Epithelial cell of proximal tubule (primary cell): Measurements from ENCODE around the gene TMPRSS3. TPM values are rescaled to one million over a fixed set of nuclear protein-coding genes. Genes with fewer than 3 reads are reported as not detected.

ENCODE experiments used
- DNase-seq: peaks from one replicate; pipeline ENCODE4 v3.0.0-alpha.2; 2011; ENCODE audit warnings: low read depth
- H3K4me3 ChIP-seq: 2 replicates; pipeline ENCODE4 v1.5.1; 2011; ENCODE audit warnings: low read depth, mild to moderate bottlenecking, low read length
- total RNA-seq: library from RNA; depleted of rRNA; stranded (reverse); fragments of >200 nt; gene quantifications from 2 replicates; pipeline ENCODE4 v1.2.3, GENCODE V29; 2015
- TF ChIP-seq, protein P1 (sequence below): conservative IDR thresholded peaks from 2 replicates; pipeline ENCODE4 v1.5.1; 2012; ENCODE audit warnings: low read depth, mild to moderate bottlenecking, low read length

TMPRSS3 gene
- total RNA-seq, 1 donor from 2014 or later: 2.0 TPM

GRCh38 chr21:42391297-42391696 is 4.6 kb downstream of the TMPRSS3 start:
- no peak overlapping the region for H3K4me3 ChIP-seq
- no peak for DNase-seq
- TF ChIP-seq, protein P1, sequence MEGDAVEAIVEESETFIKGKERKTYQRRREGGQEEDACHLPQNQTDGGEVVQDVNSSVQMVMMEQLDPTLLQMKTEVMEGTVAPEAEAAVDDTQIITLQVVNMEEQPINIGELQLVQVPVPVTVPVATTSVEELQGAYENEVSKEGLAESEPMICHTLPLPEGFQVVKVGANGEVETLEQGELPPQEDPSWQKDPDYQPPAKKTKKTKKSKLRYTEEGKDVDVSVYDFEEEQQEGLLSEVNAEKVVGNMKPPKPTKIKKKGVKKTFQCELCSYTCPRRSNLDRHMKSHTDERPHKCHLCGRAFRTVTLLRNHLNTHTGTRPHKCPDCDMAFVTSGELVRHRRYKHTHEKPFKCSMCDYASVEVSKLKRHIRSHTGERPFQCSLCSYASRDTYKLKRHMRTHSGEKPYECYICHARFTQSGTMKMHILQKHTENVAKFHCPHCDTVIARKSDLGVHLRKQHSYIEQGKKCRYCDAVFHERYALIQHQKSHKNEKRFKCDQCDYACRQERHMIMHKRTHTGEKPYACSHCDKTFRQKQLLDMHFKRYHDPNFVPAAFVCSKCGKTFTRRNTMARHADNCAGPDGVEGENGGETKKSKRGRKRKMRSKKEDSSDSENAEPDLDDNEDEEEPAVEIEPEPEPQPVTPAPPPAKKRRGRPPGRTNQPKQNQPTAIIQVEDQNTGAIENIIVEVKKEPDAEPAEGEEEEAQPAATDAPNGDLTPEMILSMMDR: no peak

- no peak for DNase-seq
- TF ChIP-seq, protein P1: no peak
- no peak overlapping the region for H3K4me3 ChIP-seq
Measured at GRCh38 chr21:42390696-42391095, 5.2 kb downstream of the TMPRSS3 start.

- H3K4me3 ChIP-seq: no peak overlapping the region
- no peak for DNase-seq
- TF ChIP-seq, protein P1: no peak
Measured at GRCh38 chr21:42390193-42390592, 5.7 kb downstream of the TMPRSS3 start.

DNA sequence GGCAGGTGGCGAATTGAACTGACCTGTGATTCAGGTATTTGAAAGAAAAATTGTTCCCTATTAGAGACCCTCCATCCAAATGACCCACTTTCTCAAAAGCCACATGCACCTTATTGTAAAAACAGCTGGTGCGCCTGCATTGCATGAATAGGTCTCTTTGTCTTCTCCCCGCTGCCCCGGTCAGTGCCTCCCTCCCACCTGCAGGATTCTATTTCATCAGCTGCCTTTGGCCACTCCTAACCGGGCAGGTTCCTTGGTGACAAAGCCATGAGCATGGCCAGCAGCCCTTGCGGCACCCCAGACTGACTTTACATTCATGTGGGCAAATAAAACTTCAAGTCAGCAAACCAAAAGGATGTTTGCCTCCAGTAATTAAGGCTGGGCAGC is 6.4 kb downstream of the TMPRSS3 start:
- peak overlapping the region; percentile 28 for H3K4me3 ChIP-seq
- no peak for DNase-seq
- TF ChIP-seq, protein P1: no peak

- DNase-seq: no peak
- TF ChIP-seq, protein P1: no peak
Measured at GRCh38 chr21:42388740-42389448, 7.0 kb downstream of the TMPRSS3 start.

DNA sequence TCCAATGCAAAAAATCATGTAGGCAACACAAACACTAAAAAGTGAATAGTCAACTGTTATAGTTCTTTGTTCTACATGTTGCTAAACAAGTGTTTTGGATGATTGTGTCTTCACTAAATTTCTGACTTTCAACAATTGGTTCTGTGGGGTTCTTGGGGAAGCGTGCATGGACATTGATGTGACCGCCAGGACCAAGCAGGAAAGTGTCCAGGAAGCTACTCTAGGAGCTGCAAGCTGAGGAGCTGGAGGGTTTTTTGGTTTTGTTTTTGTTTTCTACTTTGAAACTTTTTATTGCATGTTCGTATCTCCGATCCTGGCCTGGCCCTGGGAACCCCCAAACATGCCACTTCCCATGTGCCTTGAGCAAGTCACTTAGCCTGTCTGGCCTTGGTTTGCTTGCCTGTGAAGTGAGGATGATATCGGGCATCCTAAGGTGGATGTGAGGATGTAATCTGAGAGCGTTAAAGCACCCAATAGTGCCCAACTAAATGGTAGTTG is 8.0 kb downstream of the TMPRSS3 start:
- TF ChIP-seq, protein P1: no peak
- H3K4me3 ChIP-seq: no peak overlapping the region
- DNase-seq: no peak

More at GRCh38 chr21:42388740-42389448, 7.0 kb downstream of the TMPRSS3 start:
- H3K4me3 ChIP-seq: peak overlapping the region; percentile 28

GRCh38 chr21:42387164-42387563 is 8.7 kb downstream of the TMPRSS3 start:
- TF ChIP-seq, protein P1: no peak
- H3K4me3 ChIP-seq: no peak overlapping the region
- DNase-seq: no peak
